DMS 273 (cell line): ENCODE data around the gene TOM1L2.

Experiments used
- DNase-seq: peaks from one replicate; lab custom pipeline; 2025; ENCODE audit not compliant: unreplicated experiment; lab: John Stamatoyannopoulos, UW

Gene TOM1L2

GRCh38 chr17:17851103-17852002, 120.8 kb downstream of the TOM1L2 start:
- no peak for DNase-seq

GRCh38 chr17:17849845-17850373, 122.3 kb downstream of the TOM1L2 start:
- DNase-seq, result peak; percentile 53

- peak; percentile 50 for DNase-seq
Measured at GRCh38 chr17:17849147-17849820, 122.9 kb downstream of the TOM1L2 start.

GRCh38 chr17:17848311-17849082, 123.7 kb downstream of the TOM1L2 start:
- no peak for DNase-seq

- DNase-seq, result no peak
Measured at GRCh38 chr17:17847726-17848125, 124.5 kb downstream of the TOM1L2 start.

- no peak for DNase-seq
Measured at GRCh38 chr17:17847118-17847689, 125.0 kb downstream of the TOM1L2 start.

GRCh38 chr17:17846645-17847044, 125.6 kb downstream of the TOM1L2 start:
- DNase-seq, result no peak

GRCh38 chr17:17846003-17846402, 126.2 kb downstream of the TOM1L2 start:
- no peak for DNase-seq

- no peak for DNase-seq
Measured at GRCh38 chr17:17845046-17845775, 127.0 kb downstream of the TOM1L2 start.

- DNase-seq, result no peak
Measured at GRCh38 chr17:17844500-17844899, 127.7 kb downstream of the TOM1L2 start.

- DNase-seq, result peak; percentile 22
Measured at GRCh38 chr17:17844079-17844478, 128.1 kb downstream of the TOM1L2 start.

GRCh38 chr17:17843096-17843495, 129.1 kb downstream of the TOM1L2 start:
- DNase-seq, result no peak

- DNase-seq, result no peak
Measured at GRCh38 chr17:17842111-17842876, 129.9 kb downstream of the TOM1L2 start.

GRCh38 chr17:17841601-17842025, 130.6 kb downstream of the TOM1L2 start:
- DNase-seq, result peak; percentile 26

- DNase-seq, result peak; percentile 76
Measured at GRCh38 chr17:17840751-17841591, 131.2 kb downstream of the TOM1L2 start.

GRCh38 chr17:17839791-17840707, 132.2 kb downstream of the TOM1L2 start:
- peak; percentile 93 for DNase-seq
